H1 (cell line): ENCODE data around the gene PDK2.

ENCODE experiments used
- EP300 ChIP-seq, 2 experiments: IDR thresholded peaks; 1 replicate in 1 of 2; 2 replicates in 1 of 2; pipeline ENCODE4 v1.6.1; 2011 to 2012; ENCODE audit warnings: low read depth in 2 of 2, low read length in 2 of 2, mild to moderate bottlenecking in 2 of 2, borderline replicate concordance in 1 of 2, inconsistent platforms in 1 of 2, moderate library complexity in 1 of 2
- EZH2 ChIP-seq: fragments of 200-600 bp; sonication (generic); IDR thresholded peaks from 2 replicates; pipeline ENCODE4 v1.7.1; 2012; ENCODE audit warnings: low read depth, mild to moderate bottlenecking, moderate library complexity, low read length, inconsistent platforms; ENCODE audit not compliant: severe bottlenecking
- NRF1 ChIP-seq: IDR thresholded peaks from 2 replicates; pipeline ENCODE4 v1.6.1; 2011; ENCODE audit warnings: mild to moderate bottlenecking, low read depth, low read length, improper control_type of control experiment
- POLR2A ChIP-seq, 2 experiments: IDR thresholded peaks; 1 replicate in 1 of 2; 2 replicates in 1 of 2; pipeline ENCODE4 v1.6.1; 2011; ENCODE audit warnings: low read depth in 2 of 2, low read length in 2 of 2, mild to moderate bottlenecking in 2 of 2; ENCODE audit errors: control extremely low read depth in 1 of 2
- POLR2AphosphoS5 ChIP-seq: IDR thresholded peaks from 2 replicates; pipeline ENCODE4 v1.6.1; 2011; ENCODE audit warnings: low read depth, low read length
- SIRT6 ChIP-seq: IDR thresholded peaks from one replicate; pipeline ENCODE4 v1.7.1; 2012; ENCODE audit warnings: low read length, inconsistent platforms
- SP1 ChIP-seq: IDR thresholded peaks from 2 replicates; pipeline ENCODE4 v1.6.1; 2011; ENCODE audit warnings: low read depth, low read length
- SUZ12 ChIP-seq: fragments of 200-600 bp; sonication (generic); IDR thresholded peaks from 2 replicates; pipeline ENCODE4 v1.6.1; 2012; ENCODE audit warnings: mild to moderate bottlenecking, inconsistent platforms, low read length, moderate library complexity, mixed read lengths
- TF ChIP-seq, protein P1 (sequence below), 3 experiments: IDR thresholded peaks; 1 replicate in 2 of 3; 2 replicates in 1 of 3; pipeline versions ENCODE4 v1.5.1 to v1.6.1; 2011; ENCODE audit warnings: low read length in 3 of 3, mild to moderate bottlenecking in 3 of 3, inconsistent platforms in 2 of 3, low read depth in 1 of 3, moderate library complexity in 1 of 3; ENCODE audit not compliant: insufficient read depth in 1 of 3; ENCODE audit errors: control extremely low read depth in 1 of 3
- TF ChIP-seq, protein P2 (sequence below): IDR thresholded peaks from 2 replicates; pipeline ENCODE4 v1.6.1; 2011; ENCODE audit warnings: low read length, improper control_type of control experiment
- TF ChIP-seq, protein P3 (sequence below): IDR thresholded peaks from 2 replicates; pipeline ENCODE4 v1.6.1; 2011; ENCODE audit warnings: low read depth, mild to moderate bottlenecking, low read length; ENCODE audit not compliant: insufficient read depth
- TF ChIP-seq, protein P4 (sequence below): IDR thresholded peaks from 2 replicates; pipeline ENCODE4 v1.6.1; 2012; ENCODE audit warnings: inconsistent platforms

DNA sequence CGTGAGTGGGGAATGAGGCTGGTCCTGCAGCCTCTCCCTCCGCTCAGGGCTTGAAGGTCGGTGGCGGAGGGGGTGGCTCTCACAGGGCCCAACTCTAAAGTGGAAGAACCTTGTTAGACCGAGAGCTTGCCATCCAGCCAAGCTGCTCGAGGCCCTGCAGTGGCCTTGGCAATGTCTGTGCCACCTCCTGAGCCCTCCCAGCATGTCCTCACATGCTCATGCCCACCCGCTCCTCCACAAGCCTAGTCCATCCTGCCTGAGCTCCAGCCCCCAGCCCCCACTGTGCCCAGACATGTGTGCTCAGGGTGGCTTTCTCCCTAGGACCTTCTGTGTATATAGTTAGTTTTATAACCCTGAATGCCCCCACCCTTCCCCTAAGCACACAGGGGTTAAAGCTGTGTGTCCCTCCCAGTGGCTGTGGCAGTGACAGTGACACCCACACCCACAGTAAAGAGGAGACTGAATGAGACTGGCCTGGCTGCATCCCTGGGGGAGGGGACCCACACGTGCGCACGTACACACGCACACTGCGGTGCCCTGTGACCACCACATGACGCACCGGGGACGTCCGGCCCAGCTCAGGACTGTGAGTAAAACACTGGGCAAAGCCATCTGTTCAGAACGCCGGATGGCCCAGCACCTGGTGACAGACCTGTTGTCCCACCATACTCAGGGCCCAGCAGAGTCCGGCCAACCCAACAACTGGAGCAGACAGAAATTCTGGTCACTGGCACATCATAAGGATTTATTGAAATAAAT lies 15.6 kb downstream of the PDK2 start:
- TF ChIP-seq EZH2 = no peak
- TF ChIP-seq POLR2A (IDR thresholded peaks at IDR 0.05; ENCODE audit: control extremely low read depth in 1 of 2, low read depth in 2 of 2, low read length in 2 of 2) = no peak
- TF ChIP-seq, protein P1, sequence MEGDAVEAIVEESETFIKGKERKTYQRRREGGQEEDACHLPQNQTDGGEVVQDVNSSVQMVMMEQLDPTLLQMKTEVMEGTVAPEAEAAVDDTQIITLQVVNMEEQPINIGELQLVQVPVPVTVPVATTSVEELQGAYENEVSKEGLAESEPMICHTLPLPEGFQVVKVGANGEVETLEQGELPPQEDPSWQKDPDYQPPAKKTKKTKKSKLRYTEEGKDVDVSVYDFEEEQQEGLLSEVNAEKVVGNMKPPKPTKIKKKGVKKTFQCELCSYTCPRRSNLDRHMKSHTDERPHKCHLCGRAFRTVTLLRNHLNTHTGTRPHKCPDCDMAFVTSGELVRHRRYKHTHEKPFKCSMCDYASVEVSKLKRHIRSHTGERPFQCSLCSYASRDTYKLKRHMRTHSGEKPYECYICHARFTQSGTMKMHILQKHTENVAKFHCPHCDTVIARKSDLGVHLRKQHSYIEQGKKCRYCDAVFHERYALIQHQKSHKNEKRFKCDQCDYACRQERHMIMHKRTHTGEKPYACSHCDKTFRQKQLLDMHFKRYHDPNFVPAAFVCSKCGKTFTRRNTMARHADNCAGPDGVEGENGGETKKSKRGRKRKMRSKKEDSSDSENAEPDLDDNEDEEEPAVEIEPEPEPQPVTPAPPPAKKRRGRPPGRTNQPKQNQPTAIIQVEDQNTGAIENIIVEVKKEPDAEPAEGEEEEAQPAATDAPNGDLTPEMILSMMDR (IDR thresholded peaks at IDR 0.05; ENCODE audit: control extremely low read depth in 1 of 3, insufficient read depth in 1 of 3, low read depth in 1 of 3, low read length in 3 of 3) = no peak
- TF ChIP-seq SUZ12 = no peak
- TF ChIP-seq, protein P2, sequence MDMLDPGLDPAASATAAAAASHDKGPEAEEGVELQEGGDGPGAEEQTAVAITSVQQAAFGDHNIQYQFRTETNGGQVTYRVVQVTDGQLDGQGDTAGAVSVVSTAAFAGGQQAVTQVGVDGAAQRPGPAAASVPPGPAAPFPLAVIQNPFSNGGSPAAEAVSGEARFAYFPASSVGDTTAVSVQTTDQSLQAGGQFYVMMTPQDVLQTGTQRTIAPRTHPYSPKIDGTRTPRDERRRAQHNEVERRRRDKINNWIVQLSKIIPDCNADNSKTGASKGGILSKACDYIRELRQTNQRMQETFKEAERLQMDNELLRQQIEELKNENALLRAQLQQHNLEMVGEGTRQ = no peak
- no peak for TF ChIP-seq SIRT6
- no peak for TF ChIP-seq POLR2AphosphoS5
- TF ChIP-seq, protein P3, sequence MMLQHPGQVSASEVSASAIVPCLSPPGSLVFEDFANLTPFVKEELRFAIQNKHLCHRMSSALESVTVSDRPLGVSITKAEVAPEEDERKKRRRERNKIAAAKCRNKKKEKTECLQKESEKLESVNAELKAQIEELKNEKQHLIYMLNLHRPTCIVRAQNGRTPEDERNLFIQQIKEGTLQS = no peak
- no peak for TF ChIP-seq EP300 (IDR thresholded peaks at IDR 0.05; ENCODE audit: borderline replicate concordance in 1 of 2, low read depth in 2 of 2, low read length in 2 of 2)
- no peak for TF ChIP-seq NRF1
- TF ChIP-seq, protein P4, sequence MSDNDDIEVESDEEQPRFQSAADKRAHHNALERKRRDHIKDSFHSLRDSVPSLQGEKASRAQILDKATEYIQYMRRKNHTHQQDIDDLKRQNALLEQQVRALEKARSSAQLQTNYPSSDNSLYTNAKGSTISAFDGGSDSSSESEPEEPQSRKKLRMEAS = no peak
- TF ChIP-seq SP1 = no peak
